ENCODE results near the gene CELA2B. TPM values are rescaled to one million over a fixed set of nuclear protein-coding genes. Genes with fewer than 3 reads are reported as not detected.

The CELA2B gene
- polyA plus RNA-seq, 3 donors = not detected

- no peak overlapping the region for H3K27ac Mint-ChIP-seq
- no peak overlapping the region for H2AFZ ChIP-seq (ENCODE audit: insufficient read depth, low read depth, low read length, poor library complexity, severe bottlenecking)
- no peak overlapping the region for H3K4me3 ChIP-seq (replicated peaks in 1 of 3; ENCODE audit: low read depth in 2 of 3, low read length in 3 of 3)
- no peak overlapping the region for H3K9ac ChIP-seq (ENCODE audit: insufficient read depth, low read length, poor library complexity, severe bottlenecking)
- no peaks in the 10 kb centered on the region for H3K4me1 ChIP-seq (ENCODE audit: control insufficient read depth in 1 of 2, insufficient read depth in 2 of 2, low read length in 2 of 2)
- no peaks in the 10 kb centered on the region for H4K20me1 ChIP-seq (ENCODE audit: insufficient read depth, low read length)
- DNase-seq = no peak
- H3K9me3 Mint-ChIP-seq = peaks cover 0 to 2% (median 0%) of the 10 kb centered on the region in 7 donors
- peaks cover 0 to 13% of the 10 kb centered on the region in 2 donors for H3K27me3 ChIP-seq (ENCODE audit: control insufficient read depth in 2 of 2, insufficient read depth in 2 of 2, low read length in 2 of 2)
- intact Hi-C loops (cut with micrococcal nuclease) = no loop called here
- H3K4me1 Mint-ChIP-seq = no peaks in the 10 kb centered on the region
- no peaks in the 10 kb centered on the region for H3K9me3 ChIP-seq (replicated peaks in 1 of 2; ENCODE audit: control insufficient read depth in 1 of 2, insufficient read depth in 1 of 2, low read length in 2 of 2)
- 68% methylated on average over 4 of the region's 4 CpGs for WGBS (ENCODE audit: insufficient coverage)
- no peak overlapping the region for H3K27ac ChIP-seq (ENCODE audit: low read depth in 1 of 2, low read length in 2 of 2)
- peaks cover 2 to 22% (median 16%) of the 10 kb centered on the region in 3 donors for H3K27me3 Mint-ChIP-seq (ENCODE audit: low read depth in 3 of 3)
- H3K4me3 Mint-ChIP-seq = no peak overlapping the region
- no peaks in the 10 kb centered on the region for H3K79me2 ChIP-seq (ENCODE audit: insufficient read depth, low read length)
- TF ChIP-seq, protein P1, sequence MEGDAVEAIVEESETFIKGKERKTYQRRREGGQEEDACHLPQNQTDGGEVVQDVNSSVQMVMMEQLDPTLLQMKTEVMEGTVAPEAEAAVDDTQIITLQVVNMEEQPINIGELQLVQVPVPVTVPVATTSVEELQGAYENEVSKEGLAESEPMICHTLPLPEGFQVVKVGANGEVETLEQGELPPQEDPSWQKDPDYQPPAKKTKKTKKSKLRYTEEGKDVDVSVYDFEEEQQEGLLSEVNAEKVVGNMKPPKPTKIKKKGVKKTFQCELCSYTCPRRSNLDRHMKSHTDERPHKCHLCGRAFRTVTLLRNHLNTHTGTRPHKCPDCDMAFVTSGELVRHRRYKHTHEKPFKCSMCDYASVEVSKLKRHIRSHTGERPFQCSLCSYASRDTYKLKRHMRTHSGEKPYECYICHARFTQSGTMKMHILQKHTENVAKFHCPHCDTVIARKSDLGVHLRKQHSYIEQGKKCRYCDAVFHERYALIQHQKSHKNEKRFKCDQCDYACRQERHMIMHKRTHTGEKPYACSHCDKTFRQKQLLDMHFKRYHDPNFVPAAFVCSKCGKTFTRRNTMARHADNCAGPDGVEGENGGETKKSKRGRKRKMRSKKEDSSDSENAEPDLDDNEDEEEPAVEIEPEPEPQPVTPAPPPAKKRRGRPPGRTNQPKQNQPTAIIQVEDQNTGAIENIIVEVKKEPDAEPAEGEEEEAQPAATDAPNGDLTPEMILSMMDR (IDR thresholded peaks at IDR 0.05) = no peak
- H3K36me3 Mint-ChIP-seq = no peaks in the 10 kb centered on the region
- H3K36me3 ChIP-seq (replicated peaks in 1 of 2; ENCODE audit: control insufficient read depth in 1 of 2, insufficient read depth in 2 of 2, low read length in 2 of 2) = no peaks in the 10 kb centered on the region
- H3K4me2 ChIP-seq (replicated peaks; ENCODE audit: extremely low read depth, low read length, poor library complexity, severe bottlenecking) = no peak overlapping the region
Measured at GRCh38 chr1:15446212-15446611, 29.7 kb upstream of the CELA2B start.

GRCh38 chr1:15448877-15449462 is 26.9 kb upstream of the CELA2B start:
- H3K36me3 ChIP-seq (replicated peaks in 1 of 2; ENCODE audit: control insufficient read depth in 1 of 2, insufficient read depth in 2 of 2, low read length in 2 of 2) = no peaks in the 10 kb centered on the region
- H4K20me1 ChIP-seq (ENCODE audit: insufficient read depth, low read length) = no peaks in the 10 kb centered on the region
- no peaks in the 10 kb centered on the region for H3K79me2 ChIP-seq (ENCODE audit: insufficient read depth, low read length)
- no peak overlapping the region for H3K27ac Mint-ChIP-seq
- no peaks in the 10 kb centered on the region for H3K4me1 ChIP-seq (ENCODE audit: control insufficient read depth in 1 of 2, insufficient read depth in 2 of 2, low read length in 2 of 2)
- H3K9me3 Mint-ChIP-seq = peaks cover 0 to 2% (median 0%) of the 10 kb centered on the region in 7 donors
- no peaks in the 10 kb centered on the region for H3K36me3 Mint-ChIP-seq
- 93% methylated on average over 2 of the region's 3 CpGs for WGBS (ENCODE audit: insufficient coverage)
- H3K4me3 ChIP-seq (replicated peaks in 1 of 3; ENCODE audit: low read depth in 2 of 3, low read length in 3 of 3) = no peak overlapping the region
- no peak for DNase-seq
- H3K4me1 Mint-ChIP-seq = no peaks in the 10 kb centered on the region
- no peak overlapping the region for H3K4me3 Mint-ChIP-seq
- TF ChIP-seq, protein P1 (IDR thresholded peaks at IDR 0.05) = no peak
- no peak overlapping the region for H3K9ac ChIP-seq (ENCODE audit: insufficient read depth, low read length, poor library complexity, severe bottlenecking)
- peaks cover 2 to 19% (median 10%) of the 10 kb centered on the region in 3 donors for H3K27me3 Mint-ChIP-seq (ENCODE audit: low read depth in 3 of 3)
- no peak overlapping the region for H3K4me2 ChIP-seq (replicated peaks; ENCODE audit: extremely low read depth, low read length, poor library complexity, severe bottlenecking)
- intact Hi-C loops (cut with micrococcal nuclease) = no loop called here
- H2AFZ ChIP-seq (ENCODE audit: insufficient read depth, low read depth, low read length, poor library complexity, severe bottlenecking) = no peak overlapping the region
- H3K27ac ChIP-seq (ENCODE audit: low read depth in 1 of 2, low read length in 2 of 2) = no peak overlapping the region
- H3K9me3 ChIP-seq (replicated peaks in 1 of 2; ENCODE audit: control insufficient read depth in 1 of 2, insufficient read depth in 1 of 2, low read length in 2 of 2) = no peaks in the 10 kb centered on the region
- H3K27me3 ChIP-seq (ENCODE audit: control insufficient read depth in 2 of 2, insufficient read depth in 2 of 2, low read length in 2 of 2) = peaks cover 0 to 13% of the 10 kb centered on the region in 2 donors
